ENCODE results near the gene ZNF724.
"Not testable (repeated sequence)": the region's sequence is repeated elsewhere in the genome, so short reads cannot be mapped to it uniquely, and the experiment has no call there.

ZNF724 gene

DNA sequence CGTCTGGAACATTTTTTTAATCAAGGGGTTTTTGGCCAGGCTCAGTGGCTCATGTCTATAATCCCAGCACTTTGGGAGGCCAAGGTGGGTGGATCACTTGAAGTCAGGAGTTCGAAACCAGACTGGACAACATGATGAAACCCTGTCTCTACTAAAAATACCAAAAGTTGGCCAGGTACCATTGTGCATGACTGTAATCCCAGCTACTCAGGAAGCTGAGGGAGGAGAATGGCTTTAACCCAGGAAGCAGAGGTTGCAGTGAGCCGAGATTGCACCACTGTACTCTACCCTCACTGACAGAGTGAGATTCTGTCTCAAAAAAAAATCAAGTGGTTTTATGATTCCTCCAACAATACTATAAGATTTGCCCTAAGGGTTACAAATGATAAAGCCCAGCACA is 3.1 kb upstream of the ZNF724 start:
- not testable (repeated sequence) for DNase-seq (ENCODE audit: extremely low read depth in 1 of 2, low read depth in 1 of 2)

DNA sequence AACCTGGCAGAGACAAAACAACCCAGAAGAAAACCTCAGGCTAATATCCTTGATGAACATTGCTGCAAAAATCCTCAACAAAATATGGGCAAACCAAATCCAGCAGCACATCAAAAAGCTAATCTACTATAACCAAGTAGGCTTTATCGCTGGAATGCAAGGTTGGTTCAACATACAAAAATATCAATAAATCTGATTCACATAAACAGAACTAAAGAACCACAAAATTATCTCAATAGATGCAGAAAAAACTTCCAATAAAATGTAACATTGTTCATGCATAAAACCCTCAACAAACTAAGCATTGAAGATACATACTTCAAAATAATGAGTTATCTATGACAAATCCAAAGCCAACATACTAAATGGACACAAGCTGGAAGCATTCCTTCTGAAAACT is 8.8 kb downstream of the ZNF724 start:
- DNase-seq (ENCODE audit: extremely low read depth in 1 of 2, low read depth in 1 of 2), result no peak

GRCh38 chr19:23222998-23223652 is 27.1 kb downstream of the ZNF724 start:
- no peak for DNase-seq (ENCODE audit: extremely low read depth in 1 of 2, low read depth in 1 of 2)

DNA sequence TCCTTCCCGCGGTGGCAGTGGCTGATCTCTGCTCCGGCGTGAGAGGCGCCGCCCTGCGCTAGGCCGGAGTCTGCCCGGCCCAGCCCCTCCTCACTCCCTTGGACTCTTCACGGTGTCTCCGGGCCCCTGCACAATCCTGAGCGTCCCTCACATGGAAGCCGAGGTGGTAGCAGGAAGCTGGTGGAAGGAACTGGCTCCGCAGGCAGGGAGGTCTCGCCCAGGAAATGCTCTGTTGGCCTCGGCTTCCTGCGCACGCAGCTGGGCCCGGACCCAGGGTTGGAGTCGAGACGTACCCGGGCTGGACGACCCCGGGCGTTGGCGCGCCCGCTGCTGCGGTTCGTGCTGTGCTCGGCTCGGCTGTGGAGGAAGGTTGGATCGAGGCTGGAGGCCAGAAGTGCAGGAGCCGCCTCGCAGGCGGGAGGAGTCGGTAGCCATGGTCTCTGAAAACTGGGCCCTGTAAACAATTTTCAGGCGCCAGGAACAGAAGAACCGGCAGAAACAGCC is 46.3 kb downstream of the ZNF724 start:
- no peak for DNase-seq (ENCODE audit: extremely low read depth in 1 of 2, low read depth in 1 of 2)

DNA sequence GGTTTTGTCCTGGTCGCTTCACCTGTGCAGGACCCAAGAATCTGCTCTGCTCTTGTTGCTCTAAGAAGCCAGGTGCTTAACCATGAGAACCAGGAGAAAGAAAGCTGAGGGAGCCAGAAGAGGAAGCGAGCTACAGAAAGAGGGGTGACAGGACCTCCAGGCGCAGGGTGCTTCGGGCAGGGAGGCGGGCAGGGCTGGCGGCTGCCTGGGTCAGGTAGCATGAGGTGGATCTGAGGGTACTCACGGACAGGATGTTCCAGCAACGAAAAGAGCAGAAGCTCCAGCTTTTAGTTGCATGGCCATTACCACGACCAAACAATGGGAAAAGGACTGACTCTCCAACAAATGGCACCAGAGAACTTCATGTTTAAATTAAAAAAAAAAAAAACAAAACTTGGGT is 59.9 kb downstream of the ZNF724 start:
- no peak for DNase-seq (ENCODE audit: extremely low read depth in 1 of 2, low read depth in 1 of 2)

GRCh38 chr19:23183251-23183650 is 66.9 kb downstream of the ZNF724 start:
- DNase-seq (ENCODE audit: extremely low read depth in 1 of 2, low read depth in 1 of 2), result no peak

Measured in stimulated activated CD8-positive, alpha-beta memory T cell treated with anti-CD3 and anti-CD28 coated beads, Interleukin-7, amount 100 ng/mL, for 48 hours (primary cell).